Fibroblast of lung (primary cell): ENCODE data around the gene RAB34.

ENCODE experiments used
- CTCF ChIP-seq, 2 donors: IDR thresholded peaks in 1 of 2; conservative IDR thresholded peaks in 1 of 2; 1 replicate in 1 of 2; 2 replicates in 1 of 2; pipeline ENCODE4 v1.5.1; 2011 to 2012; ENCODE audit warnings: low read length in 2 of 2, control low read depth in 1 of 2, inconsistent platforms in 1 of 2, low read depth in 1 of 2, mild to moderate bottlenecking in 1 of 2
- EZH2 ChIP-seq: IDR thresholded peaks from 2 replicates; pipeline ENCODE4 v1.5.1; 2012; ENCODE audit warnings: low read length, control low read depth, mild to moderate bottlenecking; ENCODE audit errors: missing control alignments

DNA sequence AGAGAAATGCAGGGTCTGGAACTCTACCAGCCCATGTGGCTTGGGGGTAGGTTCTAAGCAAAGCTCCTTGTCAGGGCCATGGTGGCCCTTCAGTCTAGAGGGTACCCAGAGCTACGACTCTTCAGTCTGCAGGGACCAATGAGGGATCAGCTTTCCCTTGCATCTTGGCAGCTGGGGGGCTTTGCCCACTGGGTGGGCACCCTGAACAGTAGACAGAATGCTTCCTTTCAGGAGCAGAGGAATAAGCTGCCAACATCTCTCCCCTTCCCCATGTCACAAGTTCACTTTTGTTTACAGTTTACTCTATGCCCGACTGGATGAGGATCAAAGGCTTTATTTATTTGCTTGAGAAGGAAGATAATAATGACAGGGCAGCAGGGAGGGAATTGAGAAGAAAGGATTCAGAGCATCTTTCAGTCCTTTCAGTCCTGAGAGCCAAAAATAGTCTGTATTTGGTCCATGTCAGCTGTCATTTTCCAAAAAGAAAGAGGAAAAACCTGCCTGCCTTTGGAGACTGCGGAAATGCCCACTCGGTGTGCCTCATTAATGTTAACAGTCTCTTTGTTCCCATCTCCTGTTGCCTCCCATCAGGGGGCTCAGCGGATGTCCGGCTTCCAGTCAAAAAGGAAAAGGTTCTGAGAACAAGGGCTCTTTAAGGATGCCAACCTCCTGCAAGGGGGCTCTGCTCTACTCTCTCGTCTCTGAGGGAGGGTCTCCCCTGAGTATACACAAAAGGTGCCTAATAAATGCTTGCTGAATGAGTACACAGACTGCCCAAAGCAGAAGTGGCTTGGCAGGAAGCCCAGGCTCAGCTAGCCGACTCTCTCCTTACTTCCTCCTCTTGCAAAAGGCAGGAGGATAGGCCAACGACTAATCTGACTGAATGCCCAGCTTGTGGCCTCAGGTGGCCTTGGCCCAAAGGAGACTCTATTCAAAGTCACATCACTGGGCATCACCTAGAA, 43.2 kb upstream of the RAB34 start:
- TF ChIP-seq CTCF (conservative IDR thresholded peaks at IDR 0.05 in 1 of 2, IDR thresholded peaks at IDR 0.05 in 1 of 2; ENCODE audit: low read depth in 1 of 2, low read length in 2 of 2), result no peak
- TF ChIP-seq EZH2, result no peak
